Esophagus mucosa (tissue), 1 donor: ENCODE results near the gene RAP1GDS1. TPM values are rescaled to one million over a fixed set of nuclear protein-coding genes. Genes with fewer than 3 reads are reported as not detected.
"Not testable (repeated sequence)": the region's sequence is repeated elsewhere in the genome, so short reads cannot be mapped to it uniquely, and the experiment has no call there.

Experiments used
- ATAC-seq: fragments of 200-7000 bp; cut with Tn5 transposase; one replicate; pipeline ENCODE4 v1.9.1; 2020
- total RNA-seq: library from RNA; stranded (reverse); gene quantifications from one replicate; pipeline ENCODE4 v1.2.4, GENCODE V29; 2023
- donor health status: DM: yes; HTN: yes; CAD: no.

RAP1GDS1 gene
- total RNA-seq, 1 donor from 2014 or later = 36.5 TPM

GRCh38 chr4:98289375-98289774, 28.2 kb downstream of the RAP1GDS1 start:
- ATAC-seq = no peak

- ATAC-seq = no peak
These were observed 29.3 kb downstream of the RAP1GDS1 start for GRCh38 chr4:98290511-98290910.

- no peak for ATAC-seq
These were observed 32.1 kb downstream of the RAP1GDS1 start for GRCh38 chr4:98293104-98293887.

GRCh38 chr4:98298022-98298421, 36.8 kb downstream of the RAP1GDS1 start:
- no peak for ATAC-seq

GRCh38 chr4:98300706-98301105, 39.5 kb downstream of the RAP1GDS1 start:
- no peak for ATAC-seq

- ATAC-seq = no peak
These were observed 44.4 kb downstream of the RAP1GDS1 start for GRCh38 chr4:98305576-98305975.

GRCh38 chr4:98310867-98311266, 49.7 kb downstream of the RAP1GDS1 start:
- no peak for ATAC-seq

GRCh38 chr4:98311656-98312055, 50.5 kb downstream of the RAP1GDS1 start:
- no peak for ATAC-seq

GRCh38 chr4:98314791-98315565, 53.8 kb downstream of the RAP1GDS1 start:
- no peak for ATAC-seq

GRCh38 chr4:98318521-98318920, 57.3 kb downstream of the RAP1GDS1 start:
- ATAC-seq = peak; percentile 80

GRCh38 chr4:98319021-98319420, 57.8 kb downstream of the RAP1GDS1 start:
- ATAC-seq = no peak

- no peak for ATAC-seq
These were observed 65.0 kb downstream of the RAP1GDS1 start for GRCh38 chr4:98326168-98326567.

GRCh38 chr4:98327694-98328093, 66.5 kb downstream of the RAP1GDS1 start:
- no peak for ATAC-seq

GRCh38 chr4:98329879-98330640, 68.9 kb downstream of the RAP1GDS1 start:
- ATAC-seq = not testable (repeated sequence)

- ATAC-seq = no peak
These were observed 70.8 kb downstream of the RAP1GDS1 start for GRCh38 chr4:98332017-98332416.

GRCh38 chr4:98334461-98334860, 73.3 kb downstream of the RAP1GDS1 start:
- ATAC-seq = no peak

- no peak for ATAC-seq
These were observed 77.7 kb downstream of the RAP1GDS1 start for GRCh38 chr4:98338761-98339438.

- no peak for ATAC-seq
These were observed 80.1 kb downstream of the RAP1GDS1 start for GRCh38 chr4:98341309-98341708.

GRCh38 chr4:98343626-98344025, 82.4 kb downstream of the RAP1GDS1 start:
- ATAC-seq = no peak

GRCh38 chr4:98345838-98346237, 84.7 kb downstream of the RAP1GDS1 start:
- no peak for ATAC-seq

GRCh38 chr4:98352396-98352795, 91.2 kb downstream of the RAP1GDS1 start:
- no peak for ATAC-seq

- ATAC-seq = no peak
These were observed 91.8 kb downstream of the RAP1GDS1 start for GRCh38 chr4:98352940-98353339.
